Colonic mucosa (tissue), 4 donors: ENCODE results near the gene ZFP92. TPM values are rescaled to one million over a fixed set of nuclear protein-coding genes. Genes with fewer than 3 reads are reported as not detected.

Source experiments
- DNase-seq: peaks from one replicate; pipeline ENCODE4 v3.0.0-alpha.2; 2020
- H3K27ac ChIP-seq: fragments of 200-600 bp; one replicate; pipeline ENCODE4 v1.8.0; 2021
- H3K27me3 ChIP-seq: fragments of 200-600 bp; one replicate; pipeline ENCODE4 v1.8.0; 2021
- H3K36me3 ChIP-seq: fragments of 200-600 bp; one replicate; pipeline ENCODE4 v1.8.0; 2021
- H3K4me1 ChIP-seq: fragments of 200-600 bp; one replicate; pipeline ENCODE4 v1.8.0; 2021; ENCODE audit warnings: mild to moderate bottlenecking
- H3K4me3 ChIP-seq: fragments of 200-600 bp; one replicate; pipeline ENCODE4 v1.8.0; 2021
- H3K9ac ChIP-seq, 2 donors: one replicate each; pipeline ENCODE4 v1.7.0; 2013; ENCODE audit warnings: control low read depth in 2 of 2, low read depth in 2 of 2, low read length in 2 of 2
- H3K9me3 ChIP-seq: fragments of 200-600 bp; one replicate; pipeline ENCODE4 v1.8.0; 2021
- CTCF ChIP-seq: fragments of 200-600 bp; IDR thresholded peaks from one replicate; pipeline ENCODE4 v1.8.0; 2022; ENCODE audit warnings: antibody characterized with exemption, mild to moderate bottlenecking
- intact Hi-C: fragments of 100-400 bp; cut with DNase I; formaldehyde crosslinking; loops from one replicate; pipeline ENCODE4 v1.14.1; 2022
- total RNA-seq, 2 donors: library from RNA; stranded (reverse); fragmentation: NEBNext Ultra II Directional in 1 of 2; extraction: Animal tissue kit (Norgen Biotek cat#: 25700) in 1 of 2; gene quantifications; one replicate each; pipeline ENCODE4 v1.2.1, GENCODE V29; 2021
- donor health status: healthy.
- donor health status: DM: no; HTN: no; CAD: no.
- donor health status: DM: no; HTN: no; CAD: no.

The ZFP92 gene
- total RNA-seq, 2 donors from 2014 or later, result 0.10 to 0.29 TPM

- DNase-seq, result no peak
- H3K27ac ChIP-seq, result no peak overlapping the region
- no peaks in the 10 kb centered on the region for H3K9me3 ChIP-seq
- no peaks in the 10 kb centered on the region for H3K36me3 ChIP-seq
- H3K4me3 ChIP-seq, result no peak overlapping the region
- no peaks in the 10 kb centered on the region for H3K4me1 ChIP-seq
- H3K27me3 ChIP-seq, result no peaks in the 10 kb centered on the region
- TF ChIP-seq CTCF, result no peak
- no peak overlapping the region for H3K9ac ChIP-seq
- intact Hi-C loops, result no loop called here
Observed at GRCh38 chrX:153448556-153449367, 37.5 kb downstream of the ZFP92 start.

- intact Hi-C loops, result no loop called here
- H3K4me1 ChIP-seq, result no peaks in the 10 kb centered on the region
- H3K4me3 ChIP-seq, result no peak overlapping the region
- DNase-seq, result no peak
- no peaks in the 10 kb centered on the region for H3K27me3 ChIP-seq
- H3K9me3 ChIP-seq, result no peaks in the 10 kb centered on the region
- no peaks in the 10 kb centered on the region for H3K36me3 ChIP-seq
- no peak overlapping the region for H3K27ac ChIP-seq
- no peak for TF ChIP-seq CTCF
- H3K9ac ChIP-seq, result no peak overlapping the region
Observed at GRCh38 chrX:153449368-153450113, 38.3 kb downstream of the ZFP92 start.

GRCh38 chrX:153450114-153450948, 39.1 kb downstream of the ZFP92 start:
- Histone ChIP-seq H3K27me3 (no peaks in the 10 kb centered on the region), H3K9ac (no peak overlapping the region), H3K27ac (no peak overlapping the region), H3K9me3 (no peaks in the 10 kb centered on the region), H3K4me1 (no peaks in the 10 kb centered on the region), H3K4me3 (no peak overlapping the region), H3K36me3 (no peaks in the 10 kb centered on the region)
- DNase-seq, result no peak
- intact Hi-C loops, result no loop called here
- no peak for TF ChIP-seq CTCF

GRCh38 chrX:153450949-153451277, 39.6 kb downstream of the ZFP92 start:
- intact Hi-C loops, result no loop called here
- Histone ChIP-seq H3K36me3 (no peaks in the 10 kb centered on the region), H3K27ac (no peak overlapping the region), H3K27me3 (no peaks in the 10 kb centered on the region), H3K4me1 (no peaks in the 10 kb centered on the region), H3K9me3 (no peaks in the 10 kb centered on the region), H3K9ac (no peak overlapping the region), H3K4me3 (no peak overlapping the region)
- DNase-seq, result no peak
- no peak for TF ChIP-seq CTCF

GRCh38 chrX:153454901-153455550, 43.8 kb downstream of the ZFP92 start:
- no peaks in the 10 kb centered on the region for H3K9me3 ChIP-seq
- DNase-seq, result no peak
- intact Hi-C loops, result no loop called here
- H3K27me3 ChIP-seq, result no peaks in the 10 kb centered on the region
- H3K4me1 ChIP-seq, result no peaks in the 10 kb centered on the region
- no peak overlapping the region for H3K4me3 ChIP-seq
- H3K27ac ChIP-seq, result no peak overlapping the region
- no peak overlapping the region for H3K9ac ChIP-seq
- no peak for TF ChIP-seq CTCF
- no peaks in the 10 kb centered on the region for H3K36me3 ChIP-seq
